NCI-H128 (cell line): ENCODE measurements around the gene TAGLN.

Source experiments
- DNase-seq: peaks from one replicate; lab custom pipeline; 2025; ENCODE audit not compliant: unreplicated experiment; lab: John Stamatoyannopoulos, UW

The TAGLN gene

DNA sequence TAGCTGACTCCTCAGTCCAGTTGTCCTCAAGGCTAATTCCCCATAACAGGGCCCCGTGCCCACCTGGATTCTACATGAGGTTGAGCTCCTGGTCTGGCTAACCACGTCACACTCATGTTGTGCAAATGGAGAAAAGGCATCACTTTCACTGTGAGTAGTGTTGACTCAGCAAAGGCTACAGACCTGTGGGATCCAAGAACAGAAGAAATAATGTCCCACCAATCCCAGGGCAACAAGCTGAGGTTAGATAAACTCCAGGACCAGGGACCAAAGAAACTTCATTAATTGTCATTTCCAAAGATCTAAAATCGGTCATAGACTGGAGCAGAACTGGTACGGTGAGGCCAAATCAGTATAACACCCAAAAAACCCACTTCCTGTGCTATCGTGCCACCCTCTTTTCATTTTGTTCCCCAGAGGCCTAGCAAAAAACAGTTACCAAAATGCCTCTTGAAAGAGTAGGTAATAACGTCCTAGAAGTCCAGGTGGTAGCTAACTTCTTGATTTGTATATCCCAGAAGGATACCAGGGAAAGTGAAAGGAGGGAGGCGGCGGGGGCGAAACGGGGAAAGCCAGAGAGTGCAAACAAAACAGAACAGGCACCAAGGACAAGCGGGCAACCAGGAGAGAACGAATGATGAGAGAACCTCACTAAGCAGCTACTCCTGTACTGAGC is 31.3 kb downstream of the TAGLN start:
- no peak for DNase-seq

DNA sequence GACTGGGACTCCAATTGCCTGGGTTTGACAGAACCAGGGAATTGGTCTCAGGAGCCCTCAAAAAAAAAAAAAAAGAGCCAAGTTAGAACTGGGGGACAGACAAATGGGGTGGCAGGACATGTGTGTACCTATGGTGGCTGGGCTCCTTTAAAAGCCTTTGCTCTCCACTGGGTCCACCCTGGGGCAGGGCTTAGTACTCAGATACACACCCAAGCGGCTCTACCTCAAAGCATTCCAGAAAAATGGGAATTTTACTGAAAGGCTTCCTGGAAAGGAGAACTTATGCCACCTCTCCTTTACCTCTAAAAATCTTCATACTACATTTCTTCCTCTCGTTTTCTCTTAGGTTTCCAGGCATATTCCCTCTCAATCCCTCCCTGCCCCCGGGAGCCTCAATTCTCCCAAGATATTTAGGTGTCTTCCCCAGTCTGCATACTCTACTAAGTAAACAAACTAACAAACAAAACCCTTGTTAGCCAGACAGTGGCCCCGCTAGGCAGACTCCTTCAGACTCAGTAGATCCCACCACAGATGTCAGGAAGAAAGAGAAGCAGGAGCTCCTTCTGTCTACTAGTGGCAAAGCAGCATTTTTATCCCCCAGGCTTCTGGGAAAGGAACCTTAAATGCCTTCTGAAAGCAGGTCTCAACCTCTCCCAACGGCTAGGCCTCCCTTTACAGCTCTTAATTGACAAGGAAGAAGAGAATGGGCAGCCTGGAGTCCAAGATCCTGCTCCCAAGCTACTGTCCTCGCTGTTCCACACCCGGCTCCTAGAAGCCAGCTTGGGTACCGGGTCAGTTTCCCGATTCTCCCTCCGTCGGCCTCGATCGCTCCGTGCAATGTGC is 32.0 kb downstream of the TAGLN start:
- DNase-seq: no peak

DNA sequence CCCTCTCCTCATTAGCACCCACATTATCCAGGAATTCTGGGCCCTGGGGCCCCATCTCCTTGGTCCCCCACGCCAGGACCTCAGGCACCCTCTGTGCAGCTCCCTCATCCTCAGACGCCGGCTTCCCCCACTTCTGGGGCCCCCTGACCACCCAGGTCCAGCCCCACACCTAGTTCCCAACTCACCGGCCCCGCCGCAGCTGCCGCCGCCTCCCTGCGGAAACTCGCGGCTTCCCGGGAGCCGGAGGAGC is 32.6 kb downstream of the TAGLN start, which contains the start of gene PCSK7:
Gene PCSK7, minus strand, starts transcription at position 232 of the 250 bp plus-strand sequence. CDS start 2,229 bp downstream, outside the sequence.
- DNase-seq: no peak

DNA sequence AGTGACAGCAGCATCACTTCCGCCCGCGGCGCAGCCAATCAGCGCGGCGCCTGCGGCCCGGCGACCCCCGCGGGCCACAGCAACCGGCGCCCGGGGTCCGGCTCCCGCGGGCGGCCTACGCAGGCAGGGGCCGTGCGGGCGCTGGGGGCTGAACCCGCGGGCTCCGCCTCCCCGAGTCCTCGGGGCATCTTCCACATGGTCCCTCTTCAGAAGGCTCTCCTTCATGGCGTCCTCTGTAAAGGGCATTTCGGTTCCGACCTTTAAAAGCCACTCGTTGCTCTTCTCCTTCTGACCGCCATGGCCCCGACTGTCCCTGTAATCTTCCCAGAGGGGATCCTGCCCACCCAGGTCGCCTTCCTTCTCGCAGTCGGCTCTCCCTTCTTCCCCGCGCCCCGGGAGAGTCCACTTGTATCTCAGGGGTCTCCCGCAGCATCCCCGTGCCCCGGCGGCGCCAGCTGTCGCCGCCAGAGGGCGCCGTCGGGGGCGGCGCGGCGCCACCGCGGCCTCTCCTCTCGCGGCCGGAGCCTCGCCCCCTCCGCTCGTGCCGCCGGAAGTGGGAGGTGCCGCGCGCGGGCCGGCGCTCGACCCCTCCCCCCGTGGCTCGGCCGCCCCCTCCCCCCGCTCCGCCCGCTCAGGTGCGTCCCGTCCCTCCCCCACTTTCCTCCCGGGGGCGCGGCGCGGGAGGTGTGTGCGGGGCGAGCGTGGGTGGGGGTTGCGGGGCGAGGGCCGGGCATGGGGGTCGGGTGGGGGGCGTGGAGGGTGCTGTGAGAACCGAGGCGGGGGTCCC is 33.1 kb downstream of the TAGLN start, which contains the start of gene RNF214:
Gene RNF214, plus strand, starts transcription at position 580 of the 787 bp plus-strand sequence. CDS start 1,602 bp downstream, outside the sequence.
- peak; percentile 58 for DNase-seq

DNA sequence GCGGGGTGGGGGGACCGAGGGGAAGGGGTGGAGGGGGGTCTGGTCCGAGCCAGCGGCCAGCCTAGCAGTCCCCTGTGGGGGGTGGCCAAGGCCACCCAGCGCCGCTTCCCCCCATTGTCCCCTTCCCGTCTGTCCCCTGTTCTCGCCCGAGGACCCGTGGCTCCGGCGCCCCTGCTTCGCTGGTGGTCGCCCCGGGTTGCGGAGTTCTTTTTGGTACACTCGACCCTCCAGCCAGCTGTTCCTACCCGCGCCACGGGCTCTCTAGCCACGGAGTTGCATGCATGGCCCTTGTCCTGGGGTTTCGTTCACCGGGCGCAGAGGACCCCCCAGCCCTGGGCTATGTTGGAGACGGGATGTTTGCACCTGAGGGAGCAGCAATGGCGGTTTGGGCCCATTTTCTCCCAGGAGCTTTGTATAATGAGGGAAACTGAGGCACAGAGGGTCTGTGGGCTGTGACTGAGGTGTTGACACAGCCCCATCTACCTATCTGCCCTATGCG is 33.8 kb downstream of the TAGLN start:
- DNase-seq: no peak

DNA sequence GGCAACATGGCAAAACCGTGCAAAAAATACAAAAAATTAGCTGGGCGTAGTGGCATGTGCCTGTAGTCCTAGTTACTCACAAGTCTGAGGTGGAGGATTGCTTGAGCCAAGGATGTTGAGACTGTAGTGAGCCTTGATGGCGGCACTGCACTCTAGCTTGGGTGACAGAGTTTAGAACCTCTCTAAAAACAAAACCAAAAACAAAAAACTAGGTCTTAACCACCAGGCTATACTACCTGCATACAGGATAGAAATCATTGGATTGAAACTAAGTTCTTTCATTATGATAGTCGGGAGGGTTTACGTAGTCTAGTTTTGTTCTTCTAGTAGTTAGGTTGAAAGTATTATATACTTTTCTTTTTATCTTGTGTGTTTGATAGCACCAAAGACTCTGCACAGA is 39.1 kb downstream of the TAGLN start:
- DNase-seq: no peak

DNA sequence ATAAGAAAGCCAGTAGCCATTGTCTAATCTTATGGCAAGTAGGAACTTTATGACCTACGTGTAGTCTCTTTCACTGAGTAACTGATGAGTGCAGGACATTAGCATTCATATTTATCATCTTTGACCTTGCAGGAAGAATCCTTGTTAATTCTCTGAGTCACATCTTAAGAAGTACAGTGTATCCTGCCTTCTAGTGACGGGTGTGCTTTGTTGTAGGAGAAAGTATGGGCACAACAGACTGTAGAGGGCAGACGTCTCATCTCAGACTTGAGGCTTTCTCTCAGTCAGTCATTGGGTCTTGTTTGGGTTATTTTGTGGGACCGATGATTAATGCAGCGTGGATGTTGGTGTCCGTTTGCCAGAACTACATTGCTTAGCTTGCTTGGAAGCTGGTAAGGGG is 40.1 kb downstream of the TAGLN start:
- no peak for DNase-seq

DNA sequence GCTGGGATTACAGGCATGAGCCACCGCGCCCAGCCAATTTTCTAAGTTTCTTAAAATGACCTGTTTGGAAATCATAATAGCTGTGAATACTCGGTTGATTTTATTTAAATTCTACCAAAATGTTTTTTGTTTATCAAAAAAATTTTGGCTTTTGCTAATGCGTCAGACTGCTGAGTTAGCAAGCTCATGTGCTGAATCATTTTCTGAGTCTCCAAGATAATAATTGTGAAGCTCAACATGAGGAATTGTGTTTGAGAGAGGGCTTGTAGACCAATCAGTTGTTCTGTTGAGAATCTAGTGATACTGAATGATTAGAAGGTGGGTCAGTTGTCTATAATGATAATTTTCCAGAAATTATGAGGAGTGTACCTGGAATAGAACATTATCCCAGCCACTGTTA is 49.2 kb downstream of the TAGLN start:
- DNase-seq: no peak

DNA sequence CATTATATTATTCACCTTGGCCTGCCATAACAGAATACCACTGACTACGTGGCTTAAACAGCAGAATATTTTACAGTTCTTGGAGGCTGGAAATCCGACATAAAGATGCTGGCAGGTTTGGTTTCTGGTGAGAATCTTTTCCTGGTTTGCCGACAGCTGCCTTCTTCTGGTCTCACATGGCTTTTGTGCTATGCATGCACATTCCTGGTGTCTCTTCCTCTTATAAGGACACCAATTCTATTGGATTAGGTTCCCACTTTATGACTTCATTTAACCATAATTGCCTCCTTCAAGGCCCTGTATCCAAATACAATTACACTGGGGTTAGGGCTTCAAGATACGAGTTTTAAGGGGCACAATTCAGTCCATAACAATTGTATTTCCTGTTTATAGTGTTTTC is 50.4 kb downstream of the TAGLN start:
- DNase-seq: no peak

- DNase-seq: no peak
Measured at GRCh38 chr11:117251506-117251905, 52.3 kb downstream of the TAGLN start.

GRCh38 chr11:117255966-117256365 is 56.8 kb downstream of the TAGLN start:
- DNase-seq: no peak

DNA sequence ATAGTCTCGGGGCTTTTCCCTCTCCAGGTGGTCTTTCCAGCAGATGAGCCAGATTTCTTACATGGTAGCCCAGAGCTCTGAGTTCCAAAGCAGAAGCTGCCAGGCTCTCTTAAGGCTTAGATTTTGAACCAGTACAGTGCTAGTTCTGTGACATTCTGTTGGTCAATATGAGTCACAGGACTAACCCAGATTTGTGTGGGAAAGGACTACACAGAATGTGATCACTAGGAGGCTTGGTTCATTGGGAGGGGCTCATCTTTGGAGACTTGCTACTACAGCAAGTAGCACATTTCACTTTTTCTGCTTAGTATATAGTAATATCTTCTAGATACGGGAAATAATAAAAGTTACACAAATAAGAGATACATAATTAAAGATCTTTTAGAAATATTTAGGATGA is 57.4 kb downstream of the TAGLN start:
- no peak for DNase-seq
